Measurements from ENCODE around the gene SLC24A4.

- TF ChIP-seq EZH2phosphoT487 (IDR thresholded peaks at IDR 0.05; ENCODE audit: borderline replicate concordance) (no peak), CTCF (conservative IDR thresholded peaks at IDR 0.05; ENCODE audit: low read length) (no peak)
Observed at GRCh38 chr14:92464156-92464555, 141.2 kb downstream of the SLC24A4 start.
